Muscle of leg (tissue), 11 donors: ENCODE data around the gene CNKSR1. TPM values are rescaled to one million over a fixed set of nuclear protein-coding genes. Genes with fewer than 3 reads are reported as not detected.

Experiments used
- DNase-seq: peaks from one replicate; pipeline ENCODE4 v3.0.0; 2013
- H3K27ac ChIP-seq: one replicate; pipeline ENCODE4 v1.5.1; 2013; ENCODE audit warnings: mild to moderate bottlenecking, low read length, control low read depth
- H3K27me3 ChIP-seq: one replicate; pipeline ENCODE4 v1.6.1; 2013; ENCODE audit warnings: low read length; ENCODE audit not compliant: control insufficient read depth, insufficient read depth
- H3K36me3 ChIP-seq: one replicate; pipeline ENCODE4 v1.6.1; 2013; ENCODE audit warnings: low read length; ENCODE audit not compliant: control insufficient read depth, insufficient read depth
- H3K4me1 ChIP-seq: one replicate; pipeline ENCODE4 v1.6.1; 2013; ENCODE audit warnings: low read length; ENCODE audit not compliant: control insufficient read depth, insufficient read depth
- H3K4me3 ChIP-seq: one replicate; pipeline ENCODE4 v1.5.1; 2013; ENCODE audit warnings: low read length, control low read depth
- H3K9me3 ChIP-seq: replicated peaks from 2 replicates; pipeline ENCODE4 v1.6.1; 2013; ENCODE audit warnings: low read depth, low read length; ENCODE audit not compliant: control insufficient read depth
- WGBS: methylation state at CpG from one replicate; pipeline ENCODE4 v1.1.5; 2013; ENCODE audit warnings: missing lambda C conversion rate; ENCODE audit not compliant: insufficient coverage; 5-methylcytosine and 5-hydroxymethylcytosine counted together
- polyA plus RNA-seq, 8 donors: library from polyadenylated mRNA; unstranded; fragments of 120-200 nt; gene quantifications; one replicate each; pipeline versions ENCODE4 v1.2.1 to v1.2.3, GENCODE V29; 2013; ENCODE audit warnings: inconsistent platforms in 1 of 8, low replicate concordance in 1 of 8; ENCODE audit not compliant: insufficient read length in 8 of 8, insufficient read depth in 1 of 8
- total RNA-seq: library from RNA; stranded (reverse); fragments of 120-200 nt; gene quantifications from one replicate; pipeline ENCODE4 v1.2.4, GENCODE V29; 2013

CNKSR1 gene
- total and polyA plus RNA-seq, 9 donors = 0.81 to 5.2 (median 2.1) TPM

DNA sequence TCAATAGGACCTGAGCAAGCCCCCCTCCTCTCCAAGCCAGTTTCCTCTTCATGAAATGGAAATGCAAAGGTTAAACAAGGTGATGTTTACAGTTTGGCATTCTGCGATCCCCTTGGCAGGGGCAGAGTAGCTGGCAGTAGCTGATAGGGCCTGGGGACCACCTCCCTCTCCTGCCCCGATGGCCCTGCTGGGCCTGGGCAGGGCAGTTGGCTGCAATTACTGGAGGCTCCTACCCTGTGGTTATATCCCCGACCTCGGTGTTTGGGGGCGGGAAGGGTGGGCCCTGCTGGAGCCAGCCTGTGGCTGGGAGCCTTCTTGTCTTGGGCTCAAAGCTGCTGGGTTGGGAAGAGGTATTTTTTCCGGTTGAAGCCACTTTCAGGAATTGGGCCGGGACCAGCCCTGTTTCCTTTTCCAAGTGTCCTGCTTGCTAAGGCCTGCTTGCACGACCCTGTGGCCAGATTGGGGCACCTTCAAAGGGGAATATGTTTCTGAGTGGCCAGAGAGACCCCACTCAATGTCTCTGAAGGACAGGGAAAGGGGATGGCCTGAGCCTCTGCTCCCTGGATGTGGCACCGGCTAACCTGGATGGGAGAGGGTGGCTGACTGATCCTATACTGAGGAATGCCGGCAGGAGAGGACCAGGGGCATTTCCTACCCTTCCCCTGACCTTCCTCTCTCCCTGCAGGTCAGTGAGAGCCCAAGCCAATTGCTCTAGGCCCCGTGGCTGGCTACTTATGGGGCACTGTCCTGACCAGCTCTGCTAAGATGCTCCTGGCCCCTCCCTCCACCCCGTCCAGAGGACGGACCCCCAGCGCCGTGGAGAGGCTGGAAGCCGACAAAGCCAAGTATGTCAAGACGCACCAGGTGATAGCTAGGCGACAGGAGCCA is 16.5 kb upstream of the CNKSR1 start:
- H3K9me3 ChIP-seq = no peaks in the 10 kb centered on the region
- H3K4me3 ChIP-seq = peak overlapping the region; percentile 46
- peaks cover 51% of the 10 kb centered on the region for H3K4me1 ChIP-seq
- no peak for DNase-seq
- no peaks in the 10 kb centered on the region for H3K36me3 ChIP-seq
- H3K27ac ChIP-seq = no peak overlapping the region
- H3K27me3 ChIP-seq = peaks cover 24% of the 10 kb centered on the region
- WGBS = 13% methylated on average over 9 of the region's 18 CpGs

- Histone ChIP-seq H3K36me3 (no peaks in the 10 kb centered on the region), H3K27me3 (peaks cover 18% of the 10 kb centered on the region), H3K4me3 (peak overlapping the region; percentile 46), H3K9me3 (no peaks in the 10 kb centered on the region), H3K27ac (peak overlapping the region; percentile 20), H3K4me1 (peaks cover 48% of the 10 kb centered on the region)
- peak; percentile 69 for DNase-seq
- WGBS = 1% methylated on average over 98 of the region's 98 CpGs
These were observed 15.7 kb upstream of the CNKSR1 start for GRCh38 chr1:26161415-26162219.

GRCh38 chr1:26162220-26162709 is 15.0 kb upstream of the CNKSR1 start:
- H3K4me1 ChIP-seq = peaks cover 44% of the 10 kb centered on the region
- no peaks in the 10 kb centered on the region for H3K9me3 ChIP-seq
- peak overlapping the region; percentile 46 for H3K4me3 ChIP-seq
- H3K27ac ChIP-seq = no peak overlapping the region
- H3K27me3 ChIP-seq = peaks cover 18% of the 10 kb centered on the region
- WGBS = 35% methylated on average over 18 of the region's 21 CpGs
- H3K36me3 ChIP-seq = no peaks in the 10 kb centered on the region
- no peak for DNase-seq

GRCh38 chr1:26163684-26164035 is 13.6 kb upstream of the CNKSR1 start:
- H3K36me3 ChIP-seq = no peaks in the 10 kb centered on the region
- no peak for DNase-seq
- H3K9me3 ChIP-seq = no peaks in the 10 kb centered on the region
- H3K27ac ChIP-seq = no peak overlapping the region
- no peak overlapping the region for H3K4me3 ChIP-seq
- 73% methylated on average over 3 of the region's 9 CpGs for WGBS
- H3K4me1 ChIP-seq = peaks cover 40% of the 10 kb centered on the region
- peaks cover 15% of the 10 kb centered on the region for H3K27me3 ChIP-seq

- WGBS = 9% methylated on average over 72 of the region's 72 CpGs
- Histone ChIP-seq H3K27ac (no peak overlapping the region), H3K27me3 (peaks cover 15% of the 10 kb centered on the region), H3K9me3 (no peaks in the 10 kb centered on the region), H3K4me3 (peak overlapping the region; percentile 33), H3K4me1 (peaks cover 42% of the 10 kb centered on the region), H3K36me3 (no peaks in the 10 kb centered on the region)
- DNase-seq = peak; percentile 48
These were observed 13.0 kb upstream of the CNKSR1 start for GRCh38 chr1:26164036-26164860.

DNA sequence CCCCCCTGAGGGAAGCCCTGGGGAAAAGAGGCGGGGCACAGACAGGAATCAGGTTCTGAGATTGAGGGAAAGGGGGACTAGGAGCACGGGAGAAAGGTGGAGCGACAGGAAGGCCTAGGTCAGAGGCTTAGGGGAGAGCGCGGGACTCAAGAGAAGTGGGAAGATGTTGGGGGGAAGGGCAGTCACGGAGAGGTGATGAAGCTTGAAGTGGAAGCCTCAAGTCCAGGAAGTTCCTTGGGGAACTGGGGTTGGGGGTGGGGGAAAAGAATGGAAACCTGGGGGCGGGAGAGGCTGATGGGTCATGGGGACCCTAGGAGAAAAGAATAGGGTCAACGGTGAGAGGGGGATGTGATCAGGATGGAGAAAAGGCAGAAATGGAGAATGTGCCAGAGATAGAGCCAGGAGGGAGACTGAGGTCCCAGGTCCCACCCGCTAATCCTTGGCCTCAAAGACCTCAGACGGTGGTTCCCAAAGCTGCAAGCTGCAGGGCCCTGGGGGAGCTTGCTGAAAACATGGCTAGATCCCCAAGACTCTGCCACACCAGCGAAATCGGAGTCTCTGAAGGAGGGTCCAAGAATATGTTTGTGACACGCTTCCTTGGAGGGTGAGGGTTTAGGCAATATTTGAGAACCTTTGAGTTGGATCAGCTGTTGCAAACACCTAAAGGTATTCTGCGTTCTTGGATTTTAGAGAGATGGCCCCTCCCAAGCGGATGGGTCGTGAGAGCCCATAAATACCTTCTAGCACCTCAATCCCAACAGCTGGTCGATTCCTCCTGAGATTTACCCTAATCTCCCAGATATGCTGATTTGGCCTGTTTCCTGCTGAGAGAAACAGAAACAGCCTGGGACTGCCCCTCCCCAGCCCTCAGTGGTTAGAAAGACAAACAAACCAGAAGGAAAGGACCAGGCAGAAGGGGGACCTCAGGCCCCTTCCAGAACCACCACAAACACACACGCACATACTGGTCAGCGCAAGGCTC is 12.1 kb upstream of the CNKSR1 start:
- H3K4me1 ChIP-seq = peaks cover 40% of the 10 kb centered on the region
- DNase-seq = no peak
- H3K27ac ChIP-seq = no peak overlapping the region
- H3K36me3 ChIP-seq = no peaks in the 10 kb centered on the region
- WGBS = 48% methylated on average over 11 of the region's 19 CpGs
- no peak overlapping the region for H3K4me3 ChIP-seq
- H3K9me3 ChIP-seq = no peaks in the 10 kb centered on the region
- peaks cover 15% of the 10 kb centered on the region for H3K27me3 ChIP-seq

DNA sequence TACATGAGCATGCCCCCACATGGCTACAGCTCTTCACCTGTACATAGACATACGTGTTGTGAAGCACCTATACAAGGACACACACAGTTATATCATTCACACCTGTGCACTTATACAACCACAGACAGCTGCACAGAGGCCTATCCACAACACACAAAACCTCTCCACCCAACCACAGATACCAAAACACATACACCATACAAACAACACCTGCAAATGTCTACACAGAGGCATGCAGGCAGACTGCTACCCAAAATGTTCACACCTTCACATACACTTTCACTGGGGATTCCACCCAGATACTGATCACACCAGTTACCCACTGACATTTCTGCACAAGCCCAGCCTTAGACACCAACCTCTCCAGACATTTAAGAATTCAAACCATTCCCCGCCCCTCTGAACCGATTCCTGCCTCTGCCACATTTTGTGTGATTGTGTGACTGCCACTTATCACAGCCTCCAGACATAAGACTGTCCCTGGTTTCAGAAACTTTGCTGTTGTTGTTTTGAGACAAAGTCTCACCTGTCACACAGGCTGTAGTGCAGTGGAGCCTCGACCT is 10.5 kb upstream of the CNKSR1 start:
- H3K27ac ChIP-seq = no peak overlapping the region
- no peak overlapping the region for H3K4me3 ChIP-seq
- 78% methylated on average over 4 of the region's 4 CpGs for WGBS

GRCh38 chr1:26168410-26169197 is 8.7 kb upstream of the CNKSR1 start, which contains the start of gene C1orf232:
TSS of gene C1orf232 (minus strand) at chr1:26168963. CDS start at chr1:26168499, 464 bp downstream.
- DNase-seq = peak; percentile 34
- Histone ChIP-seq H3K27ac (peak within 1 kb of the TSS; percentile 62), H3K36me3 (peaks cover 11% of the 10 kb centered on the region), H3K4me1 (peaks cover 40% of the 10 kb centered on the region), H3K4me3 (peak within 1 kb of the TSS; percentile 81), H3K9me3 (no peaks in the 10 kb centered on the region), H3K27me3 (peaks cover 3% of the 10 kb centered on the region)
- 49% methylated on average over 4 of the region's 5 CpGs for WGBS

More for the DNA sequence above, 10.5 kb upstream of the CNKSR1 start:
- peaks cover 44% of the 10 kb centered on the region for H3K4me1 ChIP-seq
- peaks cover 9% of the 10 kb centered on the region for H3K36me3 ChIP-seq
- no peak for DNase-seq
- H3K9me3 ChIP-seq = no peaks in the 10 kb centered on the region
- peaks cover 9% of the 10 kb centered on the region for H3K27me3 ChIP-seq
